Astrocyte of the hippocampus (primary cell): ENCODE results near the gene FASTKD1.
"Not testable (repeated sequence)": the region's sequence is repeated elsewhere in the genome, so short reads cannot be mapped to it uniquely, and the experiment has no call there.

Experiments
- DNase-seq: peaks from one replicate; pipeline ENCODE4 v3.0.0; 2011; ENCODE audit warnings: low read depth, low spot score

FASTKD1 gene

GRCh38 chr2:169573160-169573973, at the start of gene FASTKD1:
TSS of gene FASTKD1 (minus strand) at chr2:169573865. CDS start at chr2:169572029, 1,836 bp downstream.
- peak; percentile 93 for DNase-seq

- DNase-seq, result no peak
Observed at GRCh38 chr2:169623235-169623634, 49.6 kb upstream of the FASTKD1 start.

- no peak for DNase-seq
Observed at GRCh38 chr2:169620509-169620908, 46.8 kb upstream of the FASTKD1 start.

- peak; percentile 25 for DNase-seq
Observed at GRCh38 chr2:169619946-169620345, 46.3 kb upstream of the FASTKD1 start.

GRCh38 chr2:169615982-169616381, 42.3 kb upstream of the FASTKD1 start:
- DNase-seq, result not testable (repeated sequence)

- DNase-seq, result no peak
Observed at GRCh38 chr2:169613876-169614275, 40.2 kb upstream of the FASTKD1 start.

- DNase-seq, result no peak
Observed at GRCh38 chr2:169609264-169609663, 35.6 kb upstream of the FASTKD1 start.

- DNase-seq, result no peak
Observed at GRCh38 chr2:169599568-169599967, 25.9 kb upstream of the FASTKD1 start.

GRCh38 chr2:169598982-169599381, 25.3 kb upstream of the FASTKD1 start:
- no peak for DNase-seq

GRCh38 chr2:169596546-169596945, 22.9 kb upstream of the FASTKD1 start:
- not testable (repeated sequence) for DNase-seq

GRCh38 chr2:169590804-169591203, 17.1 kb upstream of the FASTKD1 start:
- no peak for DNase-seq

GRCh38 chr2:169585673-169586072, 12.0 kb upstream of the FASTKD1 start:
- DNase-seq, result no peak

GRCh38 chr2:169584005-169584877, 10.6 kb upstream of the FASTKD1 start, which contains the start of gene PPIG:
TSS of gene PPIG (plus strand) at chr2:169584351. CDS start at chr2:169604042, 19,691 bp downstream.
- DNase-seq, result peak; percentile 96

GRCh38 chr2:169583518-169583917, 9.9 kb upstream of the FASTKD1 start:
- DNase-seq, result no peak

GRCh38 chr2:169582552-169583266, 9.0 kb upstream of the FASTKD1 start:
- DNase-seq, result not testable (repeated sequence)

GRCh38 chr2:169579044-169579443, 5.4 kb upstream of the FASTKD1 start:
- DNase-seq, result no peak

- DNase-seq, result not testable (repeated sequence)
Observed at GRCh38 chr2:169575264-169575663, 1.6 kb upstream of the FASTKD1 start.

- DNase-seq, result not testable (repeated sequence)
Observed at GRCh38 chr2:169574539-169574938, 874 bp upstream of the FASTKD1 start.

- DNase-seq, result no peak
Observed at GRCh38 chr2:169573974-169574299, 272 bp upstream of the FASTKD1 start.

- DNase-seq, result no peak
Observed at GRCh38 chr2:169572821-169573159, 875 bp downstream of the FASTKD1 start.

- DNase-seq, result no peak
Observed at GRCh38 chr2:169572189-169572588, 1.5 kb downstream of the FASTKD1 start.

- no peak for DNase-seq
Observed at GRCh38 chr2:169571571-169571970, 2.1 kb downstream of the FASTKD1 start.
